HG02981 (cell line): ENCODE measurements around the gene S100A7A.

Experiments
- ATAC-seq: cut with Tn5 transposase; IDR thresholded peaks from one replicate; pipeline ENCODE4 v1.9.1; 2021; ENCODE audit warnings: mild to moderate bottlenecking, moderate library complexity; ENCODE audit not compliant: unreplicated experiment

The S100A7A gene

DNA sequence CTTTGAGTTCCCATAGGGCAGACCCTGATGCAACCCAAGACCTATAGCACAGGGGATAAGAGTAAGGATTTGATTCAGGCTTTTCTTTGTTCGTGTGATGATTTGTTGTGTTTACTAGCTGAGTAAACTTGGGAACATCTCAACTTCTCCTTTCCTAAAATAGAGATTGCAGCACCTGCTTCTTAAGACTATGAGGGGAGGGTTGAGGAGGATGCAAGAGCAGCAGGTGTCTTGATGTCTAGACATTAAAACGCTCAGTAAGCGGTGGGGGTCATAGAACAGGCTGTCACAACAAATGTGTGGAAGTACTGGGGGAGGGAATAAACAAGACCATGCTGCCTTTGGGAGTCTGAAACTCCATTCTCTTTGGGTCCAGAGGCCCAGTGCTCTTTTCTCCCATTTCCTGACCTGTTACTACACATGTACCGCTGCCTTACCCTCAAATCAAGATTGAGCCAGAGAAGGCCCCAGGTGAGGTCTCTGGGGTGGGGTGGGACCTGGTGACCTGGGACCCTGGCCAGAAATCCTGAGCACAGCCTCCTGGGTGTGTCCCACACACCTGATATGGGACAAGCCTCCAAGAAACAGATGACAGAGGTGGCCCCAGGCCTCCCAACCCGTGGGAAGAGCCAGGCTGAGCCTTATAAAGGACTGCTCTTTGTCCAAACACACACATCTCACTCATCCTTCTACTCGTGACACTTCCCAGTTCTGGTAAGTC lies at the start of gene S100A7A:
TSS of gene S100A7A (plus strand) at position 671 of the 721 bp plus-strand sequence. CDS start 1,563 bp downstream, outside the sequence.
- ATAC-seq: no peak

DNA sequence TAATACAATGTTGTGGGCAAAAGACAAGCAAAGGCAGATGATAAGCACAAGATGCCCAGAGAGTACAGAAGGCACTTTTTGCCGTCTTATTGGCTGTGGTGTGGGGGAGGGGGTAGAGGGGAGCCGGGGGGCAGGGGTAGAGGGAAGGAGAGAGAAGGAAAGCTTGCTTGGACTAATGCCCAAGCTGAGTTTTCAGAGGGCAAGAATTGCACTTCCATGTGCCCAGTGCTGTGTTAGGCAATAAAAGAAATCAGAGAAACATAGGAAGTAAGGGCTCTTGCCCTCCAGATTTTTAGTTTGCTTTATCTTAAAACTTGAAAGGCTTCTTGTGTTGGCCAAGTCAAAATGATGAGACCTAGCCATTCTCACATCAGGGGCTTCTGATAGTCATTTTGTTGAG lies 49.2 kb upstream of the S100A7A start:
- ATAC-seq: no peak

DNA sequence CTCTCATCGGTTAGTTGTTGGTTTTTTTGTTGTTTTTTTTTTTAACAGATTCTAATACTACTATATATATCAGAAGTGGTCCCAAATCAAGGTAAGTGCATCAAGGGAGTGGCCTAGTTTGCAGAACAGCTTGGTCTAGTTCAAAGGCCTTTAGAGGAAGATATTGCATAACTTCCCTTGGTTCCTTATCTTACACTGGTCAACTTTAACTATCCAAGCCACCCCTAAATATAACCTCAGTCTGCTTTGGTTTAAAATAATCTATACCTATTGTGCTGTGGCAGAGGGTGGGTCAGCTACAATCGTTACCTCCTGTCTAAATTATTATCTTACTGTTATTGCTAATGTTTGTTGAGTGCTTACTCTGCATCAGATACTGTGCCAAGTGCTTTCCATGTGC lies 47.8 kb upstream of the S100A7A start:
- ATAC-seq: no peak

DNA sequence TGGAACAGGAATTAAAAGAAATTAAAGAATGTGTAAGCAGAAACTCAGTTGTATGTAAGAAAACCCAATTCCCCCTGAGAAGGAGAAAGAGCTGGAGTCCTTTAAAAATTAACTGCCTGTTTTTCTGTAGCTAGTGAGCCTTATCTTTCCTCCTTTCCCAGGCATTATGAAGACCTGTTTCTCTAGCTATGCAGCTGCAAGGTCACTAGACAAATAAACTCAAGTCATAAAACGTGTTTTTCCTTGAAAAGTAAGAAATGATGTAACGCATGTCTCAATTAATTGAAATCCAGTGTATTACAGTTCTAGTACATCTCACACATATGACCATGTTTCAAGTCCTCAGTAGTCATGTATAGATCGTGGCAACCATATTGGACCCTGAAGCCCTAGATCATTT lies 46.2 kb upstream of the S100A7A start:
- no peak for ATAC-seq

DNA sequence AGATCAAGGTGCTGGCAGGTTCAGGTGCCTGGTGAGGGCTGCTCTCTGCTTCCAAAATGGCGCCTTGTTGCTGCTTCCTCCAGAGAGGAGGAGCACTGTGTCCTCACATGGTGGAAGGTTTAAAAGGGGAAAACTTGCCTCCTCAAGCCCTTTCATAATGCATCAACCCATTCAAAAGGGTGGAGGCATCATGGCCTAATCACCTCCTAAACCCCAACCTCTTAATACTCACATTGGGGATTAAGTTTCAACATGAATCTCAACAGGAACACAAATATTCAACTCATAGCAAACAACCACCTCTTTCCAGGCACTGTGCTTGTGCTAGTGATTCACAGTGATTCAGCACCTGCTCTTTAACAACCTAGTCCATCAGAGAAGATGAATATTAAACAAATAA lies 45.1 kb upstream of the S100A7A start:
- no peak for ATAC-seq

DNA sequence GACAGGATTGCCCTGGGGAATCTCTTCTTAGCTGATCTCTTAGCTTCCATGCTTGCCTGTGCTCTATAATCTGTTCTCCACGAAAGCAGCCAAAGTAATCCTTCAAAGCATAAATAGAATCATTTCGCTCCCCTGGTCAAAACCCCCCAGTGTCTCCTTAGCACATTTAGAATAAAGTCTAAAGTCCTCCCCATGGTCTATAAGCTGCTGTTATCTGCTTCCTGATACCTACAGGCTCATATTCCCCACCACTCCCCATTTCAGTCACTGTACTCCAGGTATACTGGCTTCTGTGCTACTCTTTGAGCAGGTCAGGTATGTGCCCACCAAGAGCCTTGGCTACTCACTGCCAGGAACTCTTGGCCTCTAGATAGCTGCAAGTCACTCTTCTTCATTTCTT lies 43.7 kb upstream of the S100A7A start:
- no peak for ATAC-seq

DNA sequence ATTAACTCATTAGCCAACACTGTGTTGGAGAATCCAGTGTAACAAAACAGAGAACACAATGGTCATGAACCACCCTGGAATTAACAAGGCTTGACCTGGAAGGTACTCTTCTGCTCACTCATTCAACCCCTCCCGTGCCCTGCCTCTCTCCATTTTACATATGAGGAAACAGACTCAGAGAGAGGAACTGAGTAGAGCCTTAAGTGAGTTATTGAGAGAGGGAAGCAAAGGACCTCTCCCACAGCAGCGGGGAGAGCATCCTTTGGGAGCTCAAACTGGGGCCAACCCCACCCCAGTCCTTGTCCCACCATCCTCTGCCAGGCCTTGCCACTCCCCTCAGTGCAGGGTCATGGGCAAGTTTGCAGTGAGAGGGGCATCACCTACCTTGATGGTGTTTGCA lies 42.2 kb upstream of the S100A7A start:
- ATAC-seq: no peak

DNA sequence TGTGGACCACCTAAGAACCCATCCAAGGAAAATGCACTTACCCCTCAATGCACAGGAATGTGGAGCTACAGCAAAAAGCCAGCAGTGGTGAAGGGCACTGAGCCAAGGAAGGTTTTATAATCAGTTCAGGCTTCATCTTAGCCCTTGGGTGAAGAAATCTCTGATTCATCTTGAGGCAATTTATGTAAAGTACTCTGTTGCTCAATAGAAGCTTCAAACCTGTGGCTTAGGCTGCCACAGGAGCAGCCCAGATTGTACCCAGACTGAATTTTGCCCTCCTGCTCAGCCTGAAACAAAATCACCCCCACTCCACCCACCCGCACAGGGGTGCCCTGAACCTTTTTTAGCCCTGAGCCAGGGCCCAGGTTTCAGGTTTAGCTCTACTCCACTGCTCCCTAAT lies 40.8 kb upstream of the S100A7A start, which contains the start of gene S100A12:
TSS of gene S100A12 (minus strand) at position 111 of the 400 bp plus-strand sequence. CDS start 1,029 bp downstream, outside the sequence.
- ATAC-seq: no peak

DNA sequence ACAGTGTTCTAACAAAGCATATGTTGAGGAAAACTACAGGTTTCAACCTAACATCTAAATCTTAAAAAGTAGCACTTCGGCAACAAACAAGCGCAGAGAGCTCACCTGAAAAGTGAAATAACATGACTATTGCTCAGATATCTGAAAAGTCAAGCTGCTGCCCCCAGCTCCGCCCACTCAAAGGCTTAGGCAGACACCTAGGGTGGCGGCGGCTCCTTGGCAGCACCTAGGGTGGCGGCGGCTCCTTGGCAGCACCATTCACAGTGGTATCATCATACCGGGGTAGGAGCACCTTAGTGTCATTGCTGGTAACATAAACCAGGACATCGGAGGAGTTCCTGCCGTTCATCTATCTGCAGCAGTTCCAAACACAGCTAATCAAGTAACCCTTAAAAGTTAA lies 36.7 kb upstream of the S100A7A start:
- no peak for ATAC-seq

DNA sequence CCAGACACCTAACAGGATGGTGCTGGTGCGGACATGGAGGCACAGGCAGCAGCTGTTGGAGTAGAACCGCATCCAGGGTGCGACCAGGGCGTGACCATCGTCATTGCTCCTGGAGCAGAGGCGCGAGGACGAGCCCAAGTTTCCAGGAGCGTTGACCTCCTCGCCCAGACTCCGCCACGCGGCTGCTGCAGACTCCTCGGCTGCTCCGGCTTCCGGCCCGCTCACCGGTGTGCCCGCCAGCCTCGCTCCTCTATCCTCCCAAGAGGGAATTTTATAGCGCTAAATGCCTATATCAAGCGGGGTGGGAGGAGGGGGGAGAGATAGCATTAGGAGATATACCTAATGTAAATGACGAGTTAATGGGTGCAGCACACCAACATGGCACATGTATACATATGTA lies 35.6 kb upstream of the S100A7A start:
- no peak for ATAC-seq

DNA sequence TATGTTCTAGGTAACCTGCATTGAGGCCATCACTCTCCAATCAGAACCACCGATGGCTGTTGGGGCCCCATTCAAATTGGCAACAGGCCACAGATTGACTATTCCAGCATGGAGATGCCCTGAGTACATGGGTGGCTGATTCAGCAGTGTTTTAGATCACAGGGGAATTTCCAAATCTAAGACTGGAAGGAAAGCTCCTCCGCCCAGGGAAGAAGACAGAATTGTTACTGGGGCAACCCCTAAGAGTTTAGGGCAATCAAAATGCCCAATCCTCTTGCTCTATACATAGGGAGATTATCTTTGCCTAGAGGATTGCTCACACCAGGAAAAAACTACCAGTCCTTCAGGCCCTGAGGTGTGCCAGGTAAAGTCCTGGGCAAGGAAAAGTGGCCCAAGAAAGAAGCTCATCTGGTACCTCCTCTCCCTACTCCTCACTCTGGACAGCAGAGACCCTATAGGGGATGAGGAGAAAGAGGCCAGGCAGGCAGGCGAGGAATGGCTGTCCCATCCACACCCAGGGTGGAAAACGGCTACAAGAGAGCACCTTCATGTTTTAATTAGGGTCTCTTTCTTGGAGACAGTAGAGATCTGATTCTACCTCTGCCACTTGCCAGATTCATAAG lies 31.3 kb upstream of the S100A7A start:
- no peak for ATAC-seq

DNA sequence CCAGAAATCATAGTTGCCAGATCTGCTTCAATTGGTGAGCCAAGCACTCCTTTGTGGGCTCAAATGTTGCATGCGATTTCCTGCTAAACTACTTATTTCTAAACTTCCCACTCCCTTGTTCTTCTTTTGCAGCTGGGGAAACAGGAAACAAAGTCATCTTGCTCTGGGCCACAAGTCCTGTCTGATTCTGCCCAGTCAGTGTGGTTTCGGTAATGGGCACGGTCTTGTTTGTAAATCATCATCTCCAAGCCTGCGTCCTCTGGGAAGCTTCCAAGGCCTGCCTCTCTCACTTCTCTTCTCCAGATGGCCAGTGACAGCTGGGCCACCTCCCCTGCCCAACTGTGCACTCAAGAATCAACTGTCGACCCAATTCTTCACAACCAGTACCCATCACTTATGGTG lies 29.8 kb upstream of the S100A7A start:
- ATAC-seq: no peak

DNA sequence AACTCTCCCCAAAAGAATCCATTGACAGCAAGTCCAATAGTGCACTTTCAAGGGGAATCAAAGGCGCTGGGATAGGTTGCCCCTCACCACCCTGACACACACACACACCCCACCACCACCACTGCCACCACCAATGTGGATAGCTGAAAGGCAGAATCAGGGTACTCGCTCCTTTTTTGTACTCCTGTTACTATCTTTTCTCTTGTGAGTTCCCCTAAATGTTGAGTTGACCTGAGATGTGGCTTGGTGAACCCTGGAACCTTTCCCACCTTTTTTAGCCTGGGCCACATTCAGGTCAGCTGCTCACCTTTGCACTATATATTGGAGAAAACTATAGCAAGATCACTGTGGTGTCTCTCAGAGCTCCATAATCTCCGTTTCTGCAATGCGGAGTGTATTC lies 29.3 kb upstream of the S100A7A start:
- no peak for ATAC-seq

DNA sequence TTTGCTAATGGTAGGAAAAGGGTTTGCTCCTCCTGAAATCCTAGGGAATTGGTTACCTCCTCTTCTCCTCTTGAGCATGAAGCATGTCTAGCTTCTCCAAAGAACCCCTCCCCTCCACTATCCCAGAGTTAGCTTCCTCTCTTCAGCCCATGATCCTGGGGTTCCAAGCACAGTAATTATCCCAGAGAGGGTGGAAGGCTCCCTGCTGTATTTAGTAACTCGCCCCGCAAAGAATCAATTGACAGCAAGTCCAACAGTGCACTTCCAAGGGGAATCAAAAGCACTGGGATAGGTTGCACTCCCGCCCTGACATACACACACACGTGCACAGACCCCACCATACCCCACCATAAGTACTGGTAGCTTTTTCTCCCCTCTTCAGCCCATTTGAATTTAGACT lies 28.5 kb upstream of the S100A7A start:
- no peak for ATAC-seq

DNA sequence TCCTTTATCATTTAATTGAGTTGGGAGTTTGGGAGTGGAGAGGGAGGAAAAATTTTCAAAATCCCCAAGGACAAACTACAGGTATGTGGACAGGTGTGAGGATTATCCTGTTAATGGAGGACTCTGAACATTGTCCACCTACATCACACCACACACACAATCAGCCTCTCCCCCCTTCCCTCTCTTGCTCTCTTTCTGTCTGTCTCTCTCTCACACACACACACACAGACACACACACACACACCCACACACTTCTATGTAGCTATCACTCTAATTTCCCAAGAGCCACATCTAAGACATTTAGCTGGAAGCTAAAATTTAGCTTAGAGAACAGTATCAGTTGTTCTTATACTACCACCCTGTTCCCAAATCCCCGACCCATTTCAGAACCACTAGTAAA lies 26.9 kb upstream of the S100A7A start:
- ATAC-seq: no peak

DNA sequence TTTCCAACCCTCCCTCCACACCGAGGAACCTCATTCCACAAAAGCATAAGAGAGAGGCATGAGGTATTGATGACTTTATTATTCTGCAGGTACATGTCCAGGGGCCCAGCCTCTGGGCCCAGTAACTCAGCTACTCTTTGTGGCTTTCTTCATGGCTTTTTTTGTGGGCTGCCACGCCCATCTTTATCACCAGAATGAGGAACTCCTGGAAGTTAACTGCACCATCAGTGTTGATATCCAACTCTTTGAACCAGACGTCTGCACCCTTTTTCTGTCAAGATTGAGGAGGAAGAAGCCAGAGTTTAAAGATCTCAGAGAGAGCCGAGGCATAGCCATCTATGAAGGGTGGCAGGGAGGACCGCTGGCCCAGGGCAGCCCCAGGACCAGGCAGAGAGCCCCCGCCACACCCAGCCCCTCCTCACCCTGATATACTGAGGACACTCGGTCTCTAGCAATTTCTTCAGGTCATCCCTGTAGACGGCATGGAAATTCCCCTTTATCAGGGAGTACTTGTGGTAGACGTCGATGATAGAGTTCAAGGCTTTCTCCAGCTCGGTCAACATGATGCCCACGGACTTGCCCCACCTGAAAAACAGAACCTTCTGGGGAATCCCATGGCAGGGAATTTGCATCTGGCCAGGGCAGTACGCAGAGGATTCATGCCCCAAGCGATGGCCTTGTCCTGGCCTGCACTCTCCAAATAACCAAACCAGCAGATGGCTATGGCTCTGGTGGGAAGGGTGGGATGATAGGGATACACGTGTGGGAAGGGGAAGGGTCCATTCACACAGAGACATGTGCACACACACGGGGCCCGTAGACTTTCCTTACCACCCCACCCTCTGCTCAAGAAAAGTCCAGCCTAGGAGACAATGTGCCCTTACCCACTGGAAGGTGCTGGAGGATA lies 26.1 kb upstream of the S100A7A start:
- ATAC-seq: no peak

DNA sequence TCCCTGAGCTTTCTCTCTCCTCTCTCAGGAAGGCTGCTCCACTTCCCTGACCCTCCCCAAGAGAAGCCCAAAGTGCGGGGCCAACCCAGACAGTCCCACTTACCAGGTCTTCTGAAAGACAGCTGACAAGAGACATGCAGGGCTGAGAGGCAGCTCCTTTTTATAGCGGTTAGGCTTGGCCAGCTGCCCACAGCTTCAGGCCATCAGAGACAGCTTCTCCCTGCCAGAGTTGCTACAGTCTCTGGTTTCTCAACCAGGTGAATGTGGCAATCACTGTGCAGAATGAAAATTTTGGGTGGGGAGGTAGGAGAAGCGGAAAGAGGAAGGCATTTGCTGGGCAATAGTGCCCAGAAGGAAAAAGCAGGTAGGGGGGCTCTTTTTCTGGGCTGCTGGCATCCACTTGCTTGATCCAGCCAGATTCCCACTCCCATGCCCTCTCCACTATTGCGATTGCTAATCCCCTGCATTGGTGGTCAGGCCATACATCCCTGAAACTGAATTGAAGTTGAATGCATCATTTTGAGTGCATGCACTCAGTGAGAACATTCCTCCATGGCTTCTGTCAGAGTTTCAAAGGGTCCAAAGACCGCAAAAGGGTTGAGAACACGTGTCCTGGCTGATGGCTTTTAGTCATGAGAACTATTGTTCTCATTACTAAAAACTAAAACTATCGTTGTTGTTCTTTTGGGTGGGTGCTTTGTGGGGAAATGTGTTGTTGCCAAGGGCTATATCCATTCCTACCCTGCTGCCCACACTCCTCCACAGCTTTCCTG lies 25.2 kb upstream of the S100A7A start, which contains the start of gene S100A8:
TSS of gene S100A8 (minus strand) at position 136 of the 773 bp plus-strand sequence. CDS start 538 bp downstream, outside the sequence.
- no peak for ATAC-seq

DNA sequence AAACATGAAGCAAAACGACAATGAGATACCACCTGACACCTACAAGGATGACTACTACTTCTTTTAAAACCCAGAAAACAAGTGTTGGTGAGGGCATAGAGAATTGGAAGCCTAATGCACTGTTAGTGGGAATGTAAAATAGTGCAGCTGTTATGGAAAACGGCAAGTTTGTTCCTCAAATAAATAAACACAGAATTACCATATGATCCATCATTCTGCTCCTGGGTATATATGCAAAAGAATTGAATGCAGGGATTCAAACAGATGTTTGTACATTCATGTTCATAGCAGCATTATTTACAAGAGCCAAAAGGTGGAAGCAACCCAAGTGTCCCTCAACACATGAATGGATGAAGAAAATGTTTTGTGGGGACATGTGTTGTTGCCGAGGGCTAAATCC lies 24.1 kb upstream of the S100A7A start:
- ATAC-seq: no peak

DNA sequence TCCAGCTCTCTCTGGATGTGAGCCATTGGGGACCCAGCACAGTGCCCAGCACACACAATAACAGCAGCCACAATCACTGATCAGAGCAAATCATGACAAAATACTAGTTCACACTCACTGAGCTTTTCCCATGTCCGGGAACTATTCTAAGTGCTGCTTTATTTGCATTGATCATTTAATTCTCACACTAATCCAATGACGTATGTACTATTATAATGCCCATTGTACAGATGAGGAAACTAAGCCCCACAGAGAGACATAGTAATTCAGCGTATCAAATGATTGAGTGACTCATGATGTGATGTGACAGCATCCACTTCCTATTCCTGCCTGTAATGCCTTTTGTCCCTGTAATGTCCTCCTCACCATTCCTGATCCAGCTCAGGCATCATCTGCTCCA lies 23.5 kb upstream of the S100A7A start:
- ATAC-seq: no peak

DNA sequence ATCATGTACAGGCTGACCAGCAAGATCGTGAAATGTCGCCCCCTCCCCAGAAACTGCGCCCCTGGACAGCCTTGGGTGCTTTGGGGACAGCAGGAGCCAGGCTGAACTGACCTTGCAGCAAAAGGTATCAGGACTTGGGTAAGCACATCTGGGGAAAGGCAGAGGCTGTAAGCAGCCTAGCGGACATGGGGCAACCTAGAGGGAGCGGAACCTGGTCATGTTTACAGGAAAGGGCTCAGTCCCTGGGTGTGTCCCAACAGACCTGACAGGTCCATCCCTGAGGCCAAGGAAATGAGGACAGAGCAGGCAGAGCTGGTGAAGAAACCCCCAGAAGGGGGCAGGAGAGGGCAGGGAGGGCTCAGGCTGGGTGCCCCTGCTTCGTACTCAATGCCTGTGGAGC lies 22.4 kb upstream of the S100A7A start:
- ATAC-seq: no peak

DNA sequence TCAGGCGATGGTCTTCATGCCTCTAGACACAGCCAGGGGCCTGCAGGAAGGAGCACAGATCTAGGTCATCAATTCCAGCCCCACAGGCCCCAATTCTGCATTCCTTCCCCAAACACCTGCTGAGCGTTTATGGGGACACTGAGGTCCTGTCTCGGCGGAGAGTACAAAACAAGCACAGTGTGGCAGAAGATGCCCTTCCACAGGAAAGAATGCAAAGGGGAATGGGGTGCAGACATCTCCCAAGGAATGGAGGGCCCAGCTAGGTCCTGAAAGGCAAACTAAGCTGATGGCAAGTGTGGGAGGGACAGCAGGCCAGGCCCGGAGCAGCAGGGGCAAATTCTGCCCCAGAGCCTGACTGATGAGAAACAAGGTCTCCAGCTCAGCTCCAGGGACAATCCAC lies 21.9 kb upstream of the S100A7A start:
- no peak for ATAC-seq
